SU-DHL-6 (cell line): ENCODE measurements around the gene PDPR.
"Not testable (repeated sequence)": the region's sequence is repeated elsewhere in the genome, so short reads cannot be mapped to it uniquely, and the experiment has no call there.

Experiments
- EZH2phosphoT487 ChIP-seq: fragments of 200-600 bp; sonication (generic), shearing (Covaris generic); conservative IDR thresholded peaks from 2 replicates; pipeline ENCODE4 v1.6.1; 2018; ENCODE audit warnings: mild to moderate bottlenecking, antibody characterized with exemption, low read length, moderate library complexity, mixed read lengths
- TF ChIP-seq, protein P1 (sequence below): fragments of 200-600 bp; sonication (generic); IDR thresholded peaks from one replicate; pipeline ENCODE4 v1.5.1; 2017; ENCODE audit warnings: antibody characterized with exemption, mild to moderate bottlenecking, low read length, moderate library complexity; ENCODE audit not compliant: insufficient read depth, poor library complexity, severe bottlenecking

DNA sequence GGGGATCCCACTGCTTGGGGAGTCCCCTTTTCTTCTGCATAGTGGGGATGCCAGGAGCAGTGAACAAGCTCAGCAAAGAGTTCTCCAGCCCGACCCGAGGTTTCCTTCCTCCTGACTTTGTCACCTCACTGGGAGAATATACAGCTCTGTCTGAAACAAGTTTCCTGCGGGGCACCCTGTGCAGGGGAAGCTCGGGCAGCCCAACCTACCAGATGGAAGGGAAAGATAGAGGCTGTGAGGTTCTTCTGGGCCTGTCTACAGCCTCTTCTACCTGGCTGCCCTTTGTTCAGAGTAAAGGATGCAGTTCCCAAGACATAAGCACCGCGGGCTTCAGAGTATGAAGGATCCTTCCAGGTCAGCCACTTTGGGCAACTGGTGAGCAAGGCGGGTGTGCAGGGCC lies 83.5 kb downstream of the PDPR start:
- TF ChIP-seq EZH2phosphoT487, result not testable (repeated sequence)
- TF ChIP-seq, protein P1, sequence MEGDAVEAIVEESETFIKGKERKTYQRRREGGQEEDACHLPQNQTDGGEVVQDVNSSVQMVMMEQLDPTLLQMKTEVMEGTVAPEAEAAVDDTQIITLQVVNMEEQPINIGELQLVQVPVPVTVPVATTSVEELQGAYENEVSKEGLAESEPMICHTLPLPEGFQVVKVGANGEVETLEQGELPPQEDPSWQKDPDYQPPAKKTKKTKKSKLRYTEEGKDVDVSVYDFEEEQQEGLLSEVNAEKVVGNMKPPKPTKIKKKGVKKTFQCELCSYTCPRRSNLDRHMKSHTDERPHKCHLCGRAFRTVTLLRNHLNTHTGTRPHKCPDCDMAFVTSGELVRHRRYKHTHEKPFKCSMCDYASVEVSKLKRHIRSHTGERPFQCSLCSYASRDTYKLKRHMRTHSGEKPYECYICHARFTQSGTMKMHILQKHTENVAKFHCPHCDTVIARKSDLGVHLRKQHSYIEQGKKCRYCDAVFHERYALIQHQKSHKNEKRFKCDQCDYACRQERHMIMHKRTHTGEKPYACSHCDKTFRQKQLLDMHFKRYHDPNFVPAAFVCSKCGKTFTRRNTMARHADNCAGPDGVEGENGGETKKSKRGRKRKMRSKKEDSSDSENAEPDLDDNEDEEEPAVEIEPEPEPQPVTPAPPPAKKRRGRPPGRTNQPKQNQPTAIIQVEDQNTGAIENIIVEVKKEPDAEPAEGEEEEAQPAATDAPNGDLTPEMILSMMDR, result not testable (repeated sequence)
